ENCODE data around the gene USP13.

DNA sequence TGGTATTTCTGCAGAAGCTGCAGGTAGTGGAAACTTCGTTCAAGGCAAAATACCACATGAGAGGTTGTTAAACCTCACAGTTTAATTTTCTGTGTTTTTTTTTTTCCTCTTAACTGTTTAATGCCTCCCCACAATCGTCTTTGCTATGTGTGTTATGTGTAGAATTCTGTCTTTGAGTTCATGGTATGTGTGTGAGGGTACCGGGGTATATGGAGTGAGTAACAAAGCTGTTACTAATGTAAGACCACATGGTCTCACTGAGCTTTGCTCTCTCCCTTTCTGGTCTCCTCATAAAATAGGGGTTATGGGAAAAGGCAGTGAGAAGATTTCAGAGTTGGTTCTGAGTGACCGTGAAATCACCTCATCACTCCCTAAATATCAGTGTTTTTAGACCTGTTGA is 143.6 kb downstream of the USP13 start:
- TF ChIP-seq, protein P1, sequence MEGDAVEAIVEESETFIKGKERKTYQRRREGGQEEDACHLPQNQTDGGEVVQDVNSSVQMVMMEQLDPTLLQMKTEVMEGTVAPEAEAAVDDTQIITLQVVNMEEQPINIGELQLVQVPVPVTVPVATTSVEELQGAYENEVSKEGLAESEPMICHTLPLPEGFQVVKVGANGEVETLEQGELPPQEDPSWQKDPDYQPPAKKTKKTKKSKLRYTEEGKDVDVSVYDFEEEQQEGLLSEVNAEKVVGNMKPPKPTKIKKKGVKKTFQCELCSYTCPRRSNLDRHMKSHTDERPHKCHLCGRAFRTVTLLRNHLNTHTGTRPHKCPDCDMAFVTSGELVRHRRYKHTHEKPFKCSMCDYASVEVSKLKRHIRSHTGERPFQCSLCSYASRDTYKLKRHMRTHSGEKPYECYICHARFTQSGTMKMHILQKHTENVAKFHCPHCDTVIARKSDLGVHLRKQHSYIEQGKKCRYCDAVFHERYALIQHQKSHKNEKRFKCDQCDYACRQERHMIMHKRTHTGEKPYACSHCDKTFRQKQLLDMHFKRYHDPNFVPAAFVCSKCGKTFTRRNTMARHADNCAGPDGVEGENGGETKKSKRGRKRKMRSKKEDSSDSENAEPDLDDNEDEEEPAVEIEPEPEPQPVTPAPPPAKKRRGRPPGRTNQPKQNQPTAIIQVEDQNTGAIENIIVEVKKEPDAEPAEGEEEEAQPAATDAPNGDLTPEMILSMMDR (IDR thresholded peaks at IDR 0.05), result no peak
- TF ChIP-seq EZH2 (IDR thresholded peaks at IDR 0.05; ENCODE audit: borderline replicate concordance, insufficient read depth, low read depth, low read length, poor library complexity, severe bottlenecking), result no peak
